Duodenal mucosa (tissue), 2 donors: ENCODE measurements around the gene C2CD3.
"Not testable (repeated sequence)": the region's sequence is repeated elsewhere in the genome, so short reads cannot be mapped to it uniquely, and the experiment has no call there.

ENCODE experiments used
- H3K27ac ChIP-seq: one replicate; pipeline ENCODE4 v1.7.0; 2013; ENCODE audit warnings: low read depth, low read length
- H3K27me3 ChIP-seq, 2 donors: one replicate each; pipeline ENCODE4 v1.7.0; 2013; ENCODE audit warnings: low read length in 2 of 2, control low read depth in 1 of 2; ENCODE audit not compliant: insufficient read depth in 2 of 2, control insufficient read depth in 1 of 2
- H3K36me3 ChIP-seq, 2 donors: one replicate each; pipeline ENCODE4 v1.7.0; 2013; ENCODE audit warnings: low read length in 2 of 2, control low read depth in 1 of 2; ENCODE audit not compliant: insufficient read depth in 2 of 2, control insufficient read depth in 1 of 2
- H3K4me1 ChIP-seq, 2 donors: one replicate each; pipeline ENCODE4 v1.7.0; 2013; ENCODE audit warnings: low read length in 2 of 2, control low read depth in 1 of 2; ENCODE audit not compliant: insufficient read depth in 2 of 2, control insufficient read depth in 1 of 2
- H3K4me3 ChIP-seq, 2 donors: one replicate each; pipeline ENCODE4 v1.7.0; 2013; ENCODE audit warnings: low read length in 2 of 2, low read depth in 1 of 2
- H3K9ac ChIP-seq, 2 donors: one replicate each; pipeline ENCODE4 v1.7.0; 2013; ENCODE audit warnings: low read length in 2 of 2, low read depth in 1 of 2
- H3K9me3 ChIP-seq, 2 donors: one replicate each; pipeline ENCODE4 v1.7.0; 2013; ENCODE audit warnings: low read length in 2 of 2, control low read depth in 1 of 2; ENCODE audit not compliant: control insufficient read depth in 1 of 2

The C2CD3 gene

DNA sequence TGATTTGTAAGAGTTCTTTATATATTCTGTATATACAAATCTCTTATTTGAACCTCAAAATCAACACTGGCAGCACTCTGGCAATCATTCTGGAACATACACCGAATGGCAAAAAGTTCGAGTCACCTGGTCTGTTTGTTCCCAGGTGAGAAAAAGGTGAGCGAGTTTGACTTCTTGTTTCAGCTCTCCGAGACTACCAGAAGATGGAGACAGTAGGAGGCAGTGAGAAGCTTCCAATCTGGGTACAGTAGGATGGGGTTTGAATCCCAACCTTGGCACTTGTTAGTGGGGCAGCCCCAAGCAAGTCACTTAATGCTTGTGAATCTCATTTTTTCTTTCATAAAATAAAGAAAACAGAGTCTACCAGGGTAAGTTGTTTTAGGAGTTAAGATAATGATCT is 76.4 kb downstream of the C2CD3 start:
- H3K27me3 ChIP-seq: no peaks in the 10 kb centered on the region
- H3K4me3 ChIP-seq: no peak overlapping the region
- peaks cover 21 to 55% of the 10 kb centered on the region in 2 donors for H3K36me3 ChIP-seq
- H3K9me3 ChIP-seq: no peaks in the 10 kb centered on the region
- H3K9ac ChIP-seq: no peak overlapping the region
- H3K4me1 ChIP-seq: no peaks in the 10 kb centered on the region
- no peak overlapping the region for H3K27ac ChIP-seq

DNA sequence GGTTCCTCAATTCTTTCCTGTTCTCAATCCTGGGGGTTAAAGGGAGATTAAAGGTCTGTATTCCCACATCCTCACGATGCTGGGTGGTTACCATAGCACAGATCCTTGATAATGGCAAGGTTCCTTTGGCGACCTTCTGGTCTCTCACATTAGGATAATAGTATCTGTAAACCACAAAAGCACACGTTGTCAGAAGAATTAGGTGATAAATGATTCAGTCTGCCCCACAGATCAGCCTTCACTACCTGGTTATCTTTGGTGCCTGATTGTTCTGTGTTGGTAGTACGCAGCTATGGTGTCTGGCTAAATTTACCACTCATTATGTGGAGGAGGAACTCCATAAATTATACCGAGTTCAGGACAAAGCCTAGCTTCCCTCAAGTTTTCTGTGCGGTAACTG is 78.4 kb downstream of the C2CD3 start:
- Histone ChIP-seq H3K27ac (no peak overlapping the region), H3K4me3 (no peak overlapping the region), H3K9me3 (no peaks in the 10 kb centered on the region), H3K4me1 (no peaks in the 10 kb centered on the region), H3K27me3 (no peaks in the 10 kb centered on the region), H3K36me3 (peaks cover 26 to 48% of the 10 kb centered on the region in 2 donors), H3K9ac (no peak overlapping the region)

DNA sequence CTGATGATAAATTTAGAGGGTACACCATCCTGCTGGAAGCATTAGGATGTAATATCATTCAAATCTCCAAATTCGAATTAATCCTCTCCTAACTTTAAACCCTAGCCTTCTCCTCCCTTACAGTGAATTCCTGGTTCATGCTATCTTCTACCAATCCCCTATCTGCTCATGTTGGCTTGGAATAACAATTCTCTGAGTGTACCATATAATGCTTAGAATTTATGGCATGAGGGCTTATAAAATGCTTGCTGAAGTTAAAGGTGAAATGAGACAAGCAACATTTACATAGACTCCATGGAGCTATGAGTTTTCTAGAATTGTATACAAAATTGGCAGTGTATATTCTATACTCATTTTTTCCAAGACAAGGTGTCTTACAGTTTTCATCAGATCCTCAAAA is 79.3 kb downstream of the C2CD3 start:
- Histone ChIP-seq H3K36me3 (peaks cover 27 to 49% of the 10 kb centered on the region in 2 donors), H3K27ac (no peak overlapping the region), H3K9me3 (no peaks in the 10 kb centered on the region), H3K27me3 (no peaks in the 10 kb centered on the region), H3K9ac (no peak overlapping the region), H3K4me1 (no peaks in the 10 kb centered on the region), H3K4me3 (no peak overlapping the region)

DNA sequence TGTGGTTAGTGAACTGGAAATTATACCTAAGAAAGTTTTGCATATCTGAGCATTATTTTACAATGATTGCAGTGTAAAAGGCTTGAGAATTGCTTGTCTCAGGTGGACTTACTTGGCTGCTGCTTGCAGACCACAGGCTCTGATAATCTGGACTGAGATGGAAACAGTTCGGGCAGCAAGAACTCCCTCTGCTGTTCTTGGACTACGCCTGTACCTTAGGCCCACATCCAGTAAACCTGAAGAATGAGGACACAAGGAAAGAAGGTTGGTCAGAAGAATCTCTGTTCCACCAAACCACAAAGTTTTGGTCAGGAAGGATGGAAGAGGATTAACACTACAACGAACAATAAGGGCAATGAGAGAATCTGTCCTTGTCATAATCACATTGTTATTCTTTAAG is 80.1 kb downstream of the C2CD3 start:
- Histone ChIP-seq H3K27ac (no peak overlapping the region), H3K4me1 (no peaks in the 10 kb centered on the region), H3K36me3 (peaks cover 35 to 58% of the 10 kb centered on the region in 2 donors), H3K9ac (no peak overlapping the region), H3K27me3 (no peaks in the 10 kb centered on the region), H3K9me3 (no peaks in the 10 kb centered on the region), H3K4me3 (no peak overlapping the region)

DNA sequence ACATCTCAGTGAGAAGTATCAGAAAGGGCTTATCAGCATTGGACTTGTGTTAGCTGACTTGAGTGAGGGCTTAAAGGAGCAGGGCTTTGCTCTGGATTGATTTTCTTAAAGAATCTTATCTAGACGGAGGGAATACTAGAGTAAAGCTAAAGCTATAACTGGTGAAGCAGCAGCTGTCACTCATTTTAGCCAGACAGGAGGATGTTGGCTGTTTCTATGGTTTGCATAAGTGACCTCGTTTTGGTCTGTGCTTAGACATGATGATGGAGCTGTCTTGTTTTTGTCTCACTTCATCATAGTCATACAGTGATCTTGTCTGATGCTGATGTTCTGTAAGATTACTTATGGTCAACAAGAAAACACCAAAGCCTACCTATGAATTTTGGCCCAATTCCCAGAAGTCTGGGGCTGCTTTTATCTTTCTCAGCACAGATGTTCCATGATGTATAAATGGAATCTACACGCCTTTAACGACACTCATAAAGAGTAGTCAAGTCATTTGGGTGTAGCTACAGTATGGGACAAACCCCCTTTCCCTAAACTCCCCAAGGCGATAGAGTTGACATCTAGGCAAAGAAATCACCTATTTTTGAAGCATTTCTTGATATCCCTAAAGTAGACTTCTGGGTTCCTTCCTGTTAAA is 84.4 kb downstream of the C2CD3 start:
- H3K4me3 ChIP-seq: no peak overlapping the region
- no peaks in the 10 kb centered on the region for H3K27me3 ChIP-seq
- H3K4me1 ChIP-seq: no peaks in the 10 kb centered on the region
- H3K9me3 ChIP-seq: no peaks in the 10 kb centered on the region
- H3K9ac ChIP-seq: no peak overlapping the region
- peaks cover 29 to 49% of the 10 kb centered on the region in 2 donors for H3K36me3 ChIP-seq
- H3K27ac ChIP-seq: no peak overlapping the region

DNA sequence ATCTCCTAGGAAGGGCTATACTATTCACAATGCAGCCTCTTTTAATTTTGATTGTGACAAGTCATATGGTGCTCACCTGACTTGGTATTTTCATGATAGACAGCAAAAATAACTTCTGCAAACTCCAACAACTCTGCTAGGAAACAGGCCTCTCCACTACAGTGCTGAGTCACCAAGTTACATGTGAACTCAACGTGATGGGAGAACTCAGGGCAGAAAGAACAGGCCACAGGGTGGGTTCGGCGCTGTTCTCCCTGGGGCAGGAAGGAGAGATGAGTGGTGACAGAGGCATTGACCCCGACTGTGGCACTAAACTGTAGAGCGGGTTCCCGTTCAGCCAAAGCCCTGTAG is 85.3 kb downstream of the C2CD3 start:
- Histone ChIP-seq H3K9me3 (no peaks in the 10 kb centered on the region), H3K9ac (no peak overlapping the region), H3K27ac (no peak overlapping the region), H3K36me3 (peaks cover 25 to 41% of the 10 kb centered on the region in 2 donors), H3K4me1 (no peaks in the 10 kb centered on the region), H3K4me3 (no peak overlapping the region), H3K27me3 (no peaks in the 10 kb centered on the region)

DNA sequence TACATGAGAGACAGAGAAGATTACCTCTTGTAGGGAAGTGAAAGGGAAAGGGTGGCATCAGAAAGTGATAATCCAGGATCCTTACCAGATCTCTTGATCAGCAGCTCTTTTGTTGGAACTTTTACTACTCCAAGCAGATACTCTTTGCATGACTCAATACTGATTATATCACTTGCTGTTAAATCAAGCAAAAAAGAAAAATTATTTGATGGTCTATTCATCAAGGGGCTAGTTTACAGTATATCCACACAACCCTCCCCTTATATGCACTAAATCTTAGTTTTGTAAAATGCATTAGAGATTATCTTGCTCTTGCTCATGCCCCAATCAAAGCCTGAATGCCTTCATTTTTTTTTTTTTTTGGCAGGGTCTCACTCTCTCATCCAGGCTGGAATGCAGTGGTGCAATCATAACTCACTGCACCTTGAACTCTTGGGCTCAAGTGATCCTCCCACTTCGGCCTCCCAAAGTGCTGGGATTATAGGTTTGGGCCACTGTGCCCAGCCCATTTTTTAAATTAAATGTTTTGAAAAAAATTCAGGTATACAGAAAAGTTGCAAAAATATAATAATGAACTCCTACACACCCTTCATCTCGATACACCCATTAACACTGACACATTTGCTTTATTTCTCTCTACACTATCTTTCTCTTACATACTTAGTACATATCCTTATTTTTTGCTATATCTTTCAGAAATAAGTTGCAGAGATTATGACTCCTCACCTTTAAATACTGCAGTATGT is 85.8 kb downstream of the C2CD3 start:
- peaks cover 20 to 36% of the 10 kb centered on the region in 2 donors for H3K36me3 ChIP-seq
- no peak overlapping the region for H3K27ac ChIP-seq
- no peaks in the 10 kb centered on the region for H3K27me3 ChIP-seq
- no peak overlapping the region for H3K9ac ChIP-seq
- no peak overlapping the region for H3K4me3 ChIP-seq
- H3K9me3 ChIP-seq: no peaks in the 10 kb centered on the region
- H3K4me1 ChIP-seq: no peaks in the 10 kb centered on the region

DNA sequence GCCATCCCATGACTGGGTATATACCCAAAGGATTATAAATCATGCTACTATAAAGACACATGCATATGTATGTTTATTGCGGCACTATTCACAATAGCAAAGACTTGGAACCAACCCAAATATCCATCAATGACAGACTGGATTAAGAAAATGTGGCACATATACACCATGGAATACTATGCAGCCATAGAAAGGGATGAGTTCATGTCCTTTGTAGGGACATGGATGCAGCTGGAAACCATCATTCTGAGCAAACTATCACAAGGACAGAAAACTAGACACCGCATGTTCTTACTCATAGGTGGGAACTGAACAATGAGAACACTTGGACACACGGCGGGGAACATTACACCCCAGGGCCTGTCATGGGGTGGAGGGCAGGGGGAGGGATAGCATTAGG is 86.9 kb downstream of the C2CD3 start:
- not testable (repeated sequence) for H3K27ac ChIP-seq, H3K9ac ChIP-seq, H3K4me3 ChIP-seq, H3K27me3 ChIP-seq, H3K4me1 ChIP-seq, H3K9me3 ChIP-seq
- H3K36me3 ChIP-seq: peaks cover 17 to 26% of the 10 kb centered on the region in 2 donors

DNA sequence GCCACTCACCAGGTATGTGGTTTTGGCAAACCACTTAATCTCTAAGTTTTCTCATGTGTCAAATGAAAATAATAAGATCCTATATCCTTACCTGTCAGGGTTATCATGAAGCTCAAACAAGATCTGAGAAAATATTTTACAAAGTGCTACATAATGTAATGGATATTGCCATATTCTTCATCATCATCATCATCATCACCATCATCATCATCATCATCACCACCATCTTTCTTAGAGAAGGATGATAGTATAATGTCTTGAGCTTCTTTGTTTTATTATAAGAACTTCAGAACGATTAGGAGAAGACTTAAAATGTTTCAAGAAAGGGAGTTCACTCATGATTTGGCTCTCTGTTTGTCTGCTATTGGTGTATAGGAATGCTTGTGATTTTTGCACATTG is 89.4 kb downstream of the C2CD3 start:
- H3K36me3 ChIP-seq: peaks cover 23 to 25% of the 10 kb centered on the region in 2 donors

DNA sequence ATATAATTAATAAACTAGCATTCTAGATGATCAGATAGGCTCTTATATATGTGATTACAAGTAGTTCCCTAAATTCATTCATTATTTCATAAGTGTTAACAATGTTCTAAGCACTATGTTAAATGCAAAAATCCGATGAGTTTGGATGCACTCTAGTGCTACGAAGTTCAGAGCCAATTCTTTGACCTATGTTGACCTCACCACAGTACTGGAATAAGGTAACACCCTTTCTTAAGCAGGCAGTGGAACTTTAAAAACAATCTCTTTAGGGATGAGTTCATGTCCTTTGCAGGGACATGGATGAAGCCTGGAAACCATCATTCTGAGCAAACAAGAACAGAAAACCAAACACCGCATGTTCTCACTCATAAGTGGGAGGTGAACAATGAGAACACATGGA is 93.6 kb downstream of the C2CD3 start:
- Histone ChIP-seq H3K9ac (no peak overlapping the region), H3K9me3 (no peaks in the 10 kb centered on the region), H3K4me1 (no peaks in the 10 kb centered on the region), H3K27ac (no peak overlapping the region), H3K27me3 (no peaks in the 10 kb centered on the region), H3K36me3 (peaks cover 19 to 38% of the 10 kb centered on the region in 2 donors), H3K4me3 (no peak overlapping the region)

More for the DNA sequence above, 89.4 kb downstream of the C2CD3 start:
- no peak overlapping the region for H3K9ac ChIP-seq
- no peaks in the 10 kb centered on the region for H3K27me3 ChIP-seq
- no peak overlapping the region for H3K27ac ChIP-seq
- H3K4me1 ChIP-seq: no peaks in the 10 kb centered on the region
- no peak overlapping the region for H3K4me3 ChIP-seq
- no peaks in the 10 kb centered on the region for H3K9me3 ChIP-seq
